ENCODE data around the gene PTCH2.

DNA sequence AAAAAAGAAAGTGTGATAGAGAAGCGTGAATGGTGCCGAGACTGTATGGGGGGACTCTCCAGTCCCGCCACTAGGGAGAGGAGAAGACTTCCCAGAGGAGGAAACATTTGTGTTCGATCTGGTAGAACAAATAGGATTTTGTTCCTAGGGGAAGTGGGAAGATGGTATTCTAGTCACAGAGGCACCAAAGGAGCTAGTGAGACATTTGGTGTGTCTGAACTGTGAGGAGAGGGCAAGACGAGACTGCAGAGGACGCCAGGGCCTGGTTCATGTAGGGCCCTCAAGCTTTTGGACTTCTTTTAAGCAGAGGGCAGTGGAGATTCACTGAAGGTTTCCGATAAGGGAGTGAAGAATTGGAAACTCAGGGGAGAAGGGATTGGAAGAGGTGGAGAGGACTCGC is 31.8 kb downstream of the PTCH2 start:
- TF ChIP-seq, protein P1, sequence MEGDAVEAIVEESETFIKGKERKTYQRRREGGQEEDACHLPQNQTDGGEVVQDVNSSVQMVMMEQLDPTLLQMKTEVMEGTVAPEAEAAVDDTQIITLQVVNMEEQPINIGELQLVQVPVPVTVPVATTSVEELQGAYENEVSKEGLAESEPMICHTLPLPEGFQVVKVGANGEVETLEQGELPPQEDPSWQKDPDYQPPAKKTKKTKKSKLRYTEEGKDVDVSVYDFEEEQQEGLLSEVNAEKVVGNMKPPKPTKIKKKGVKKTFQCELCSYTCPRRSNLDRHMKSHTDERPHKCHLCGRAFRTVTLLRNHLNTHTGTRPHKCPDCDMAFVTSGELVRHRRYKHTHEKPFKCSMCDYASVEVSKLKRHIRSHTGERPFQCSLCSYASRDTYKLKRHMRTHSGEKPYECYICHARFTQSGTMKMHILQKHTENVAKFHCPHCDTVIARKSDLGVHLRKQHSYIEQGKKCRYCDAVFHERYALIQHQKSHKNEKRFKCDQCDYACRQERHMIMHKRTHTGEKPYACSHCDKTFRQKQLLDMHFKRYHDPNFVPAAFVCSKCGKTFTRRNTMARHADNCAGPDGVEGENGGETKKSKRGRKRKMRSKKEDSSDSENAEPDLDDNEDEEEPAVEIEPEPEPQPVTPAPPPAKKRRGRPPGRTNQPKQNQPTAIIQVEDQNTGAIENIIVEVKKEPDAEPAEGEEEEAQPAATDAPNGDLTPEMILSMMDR (IDR thresholded peaks at IDR 0.05): no peak
- TF ChIP-seq POLR2A (IDR thresholded peaks at IDR 0.05): no peak
